IMR-90 (cell line): ENCODE measurements around the gene SNRPA1.

Experiments
- BHLHE40 ChIP-seq: fragments of 150-350 bp; IDR thresholded peaks from 2 replicates; pipeline ENCODE4 v1.6.1; 2016; ENCODE audit warnings: mild to moderate bottlenecking, low read depth, low read length
- CEBPB ChIP-seq: IDR thresholded peaks from 2 replicates; pipeline ENCODE4 v1.6.1; 2012; ENCODE audit warnings: low read depth, low read length, improper control_type of control experiment
- CHD1 ChIP-seq: IDR thresholded peaks from 2 replicates; pipeline ENCODE4 v1.6.1; 2012; ENCODE audit warnings: low read depth, low read length, improper control_type of control experiment
- CTCF ChIP-seq: conservative IDR thresholded peaks from 2 replicates; pipeline ENCODE4 v1.5.1; 2012; ENCODE audit warnings: mild to moderate bottlenecking, low read depth, low read length, improper control_type of control experiment
- ELK1 ChIP-seq: fragments of 150-350 bp; IDR thresholded peaks from 2 replicates; pipeline ENCODE4 v1.6.1; 2016; ENCODE audit warnings: low read depth, mild to moderate bottlenecking, low read length, moderate library complexity, borderline replicate concordance
- MAFK ChIP-seq: IDR thresholded peaks from 2 replicates; pipeline ENCODE4 v1.6.1; 2012; ENCODE audit warnings: low read depth, low read length, improper control_type of control experiment
- MAZ ChIP-seq: IDR thresholded peaks from 2 replicates; pipeline ENCODE4 v1.6.1; 2012; ENCODE audit warnings: low read depth, mild to moderate bottlenecking, low read length, improper control_type of control experiment, moderate library complexity, borderline replicate concordance
- MXI1 ChIP-seq: IDR thresholded peaks from 2 replicates; pipeline ENCODE4 v1.6.1; 2012; ENCODE audit warnings: low read depth, mild to moderate bottlenecking, low read length, moderate library complexity, borderline replicate concordance
- POLR2A ChIP-seq: IDR thresholded peaks from 2 replicates; pipeline ENCODE4 v1.6.1; 2012; ENCODE audit warnings: mild to moderate bottlenecking, low read depth, low read length
- RAD21 ChIP-seq: IDR thresholded peaks from 2 replicates; pipeline ENCODE4 v1.6.1; 2012; ENCODE audit warnings: low read length, improper control_type of control experiment
- RCOR1 ChIP-seq: IDR thresholded peaks from 2 replicates; pipeline ENCODE4 v1.6.1; 2012; ENCODE audit warnings: mild to moderate bottlenecking, low read length, improper control_type of control experiment; ENCODE audit not compliant: insufficient replicate concordance
- RFX5 ChIP-seq: IDR thresholded peaks from 2 replicates; pipeline ENCODE4 v1.8.0; 2012; ENCODE audit warnings: low read depth, mild to moderate bottlenecking, low read length, moderate library complexity
- SMC3 ChIP-seq: fragments of 150-350 bp; IDR thresholded peaks from 2 replicates; pipeline ENCODE4 v1.6.1; 2016; ENCODE audit warnings: low read depth, mild to moderate bottlenecking, antibody characterized with exemption, low read length, moderate library complexity
- USF2 ChIP-seq: fragments of 150-350 bp; IDR thresholded peaks from 2 replicates; pipeline ENCODE4 v1.6.1; 2017; ENCODE audit warnings: mild to moderate bottlenecking, antibody characterized with exemption, low read length, low read depth

GRCh38 chr15:101242999-101243336 lies 52.1 kb downstream of the SNRPA1 start:
- TF ChIP-seq CTCF (no peak), POLR2A (no peak), MAZ (no peak), RAD21 (no peak), MAFK (no peak), CEBPB (no peak), RCOR1 (no peak), SMC3 (no peak), BHLHE40 (no peak), MXI1 (no peak), ELK1 (no peak), RFX5 (no peak), CHD1 (no peak), USF2 (no peak)
